HG02798 (cell line): ENCODE results near the gene CIAO2A.
"Not testable (repeated sequence)": the region's sequence is repeated elsewhere in the genome, so short reads cannot be mapped to it uniquely, and the experiment has no call there.

Source experiments
- ATAC-seq: cut with Tn5 transposase; IDR thresholded peaks from one replicate; pipeline ENCODE4 v1.9.1; 2021; ENCODE audit warnings: mild to moderate bottlenecking; ENCODE audit not compliant: unreplicated experiment, poor library complexity

The CIAO2A gene

DNA sequence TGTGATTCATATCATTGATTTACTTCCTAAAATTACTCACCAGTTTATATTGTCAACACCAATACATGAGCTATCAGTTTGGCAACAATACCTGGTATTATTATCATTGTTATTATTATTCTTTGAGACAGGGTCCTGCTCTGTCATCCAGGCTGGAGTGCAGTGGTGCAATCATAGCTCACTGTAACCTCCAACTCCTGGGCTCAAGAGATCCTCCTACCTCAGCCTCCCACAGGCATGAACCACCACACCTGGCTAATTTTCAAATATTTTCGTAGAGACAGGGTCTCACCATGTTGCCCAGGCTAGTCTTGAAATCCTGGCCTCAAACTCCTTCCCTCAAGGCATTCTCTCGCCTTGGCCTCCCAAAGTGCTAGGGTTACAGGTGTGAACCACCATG is 20.1 kb downstream of the CIAO2A start:
- not testable (repeated sequence) for ATAC-seq

- ATAC-seq = no peak
Observed at GRCh38 chr15:64072812-64073211, 20.8 kb downstream of the CIAO2A start.

GRCh38 chr15:64071931-64072765 is 21.5 kb downstream of the CIAO2A start:
- ATAC-seq = no peak

GRCh38 chr15:64070965-64071851 is 22.4 kb downstream of the CIAO2A start:
- no peak for ATAC-seq

DNA sequence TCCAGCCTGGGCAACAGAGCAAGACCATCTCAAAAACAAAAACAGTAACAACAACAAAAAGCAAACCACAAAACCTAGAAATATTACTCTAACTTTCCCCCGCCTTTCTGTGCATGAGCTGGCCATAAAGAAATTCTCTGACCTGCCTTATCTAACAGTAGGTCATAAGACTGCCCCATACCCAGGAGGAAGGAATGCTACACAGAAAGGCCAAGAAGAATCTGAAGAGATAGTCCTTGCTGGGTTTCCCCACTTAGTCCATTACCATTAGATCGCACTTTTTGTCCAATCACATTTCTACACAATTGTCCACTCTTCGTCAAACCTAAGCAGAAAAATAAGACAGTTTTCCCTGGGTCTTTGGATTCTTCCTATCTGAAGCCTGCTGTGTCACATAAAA is 23.5 kb downstream of the CIAO2A start:
- ATAC-seq = no peak

DNA sequence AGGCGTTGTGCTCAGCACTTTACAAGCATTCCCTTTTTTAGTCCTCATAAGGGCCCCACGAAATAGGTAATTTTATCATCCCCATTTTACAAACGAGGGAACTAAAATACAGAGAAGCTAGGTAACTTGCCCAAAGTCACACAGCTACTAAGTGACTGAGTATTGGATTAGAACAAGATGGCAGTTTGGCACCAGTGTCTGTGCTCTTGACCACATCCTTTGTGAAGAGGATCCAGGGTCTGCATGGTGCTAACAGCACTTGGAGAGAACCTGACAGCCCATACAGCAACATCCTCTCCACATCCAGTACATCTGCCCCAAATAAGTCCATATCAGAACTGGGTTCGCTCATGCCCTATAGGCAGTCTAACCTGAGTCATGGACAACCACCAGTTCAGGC is 25.5 kb downstream of the CIAO2A start:
- no peak for ATAC-seq

GRCh38 chr15:64067564-64068030 is 26.0 kb downstream of the CIAO2A start:
- ATAC-seq = no peak

- no peak for ATAC-seq
Observed at GRCh38 chr15:64066451-64066850, 27.2 kb downstream of the CIAO2A start.

DNA sequence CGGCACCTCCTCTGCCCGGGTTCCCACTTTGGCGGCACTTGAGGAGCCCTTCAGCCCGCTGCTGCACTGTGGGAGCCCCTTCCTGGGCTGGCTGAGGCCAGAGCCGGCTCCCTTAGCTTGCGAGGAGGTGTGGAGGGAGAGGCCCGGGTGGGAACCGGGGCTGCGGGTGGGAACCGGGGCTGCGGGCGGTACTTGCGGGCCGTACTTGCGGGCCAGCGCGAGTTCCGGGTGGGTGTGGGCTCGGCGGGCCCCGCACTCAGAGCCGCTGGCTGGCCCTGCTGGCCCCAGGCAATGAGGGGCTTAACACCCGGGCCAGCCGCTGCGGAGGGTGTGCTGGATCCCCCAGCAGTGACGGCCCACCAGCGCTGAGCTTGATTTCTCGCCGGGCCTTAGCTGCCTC is 32.9 kb downstream of the CIAO2A start:
- no peak for ATAC-seq

GRCh38 chr15:64059104-64059503 is 34.5 kb downstream of the CIAO2A start:
- ATAC-seq = not testable (repeated sequence)

DNA sequence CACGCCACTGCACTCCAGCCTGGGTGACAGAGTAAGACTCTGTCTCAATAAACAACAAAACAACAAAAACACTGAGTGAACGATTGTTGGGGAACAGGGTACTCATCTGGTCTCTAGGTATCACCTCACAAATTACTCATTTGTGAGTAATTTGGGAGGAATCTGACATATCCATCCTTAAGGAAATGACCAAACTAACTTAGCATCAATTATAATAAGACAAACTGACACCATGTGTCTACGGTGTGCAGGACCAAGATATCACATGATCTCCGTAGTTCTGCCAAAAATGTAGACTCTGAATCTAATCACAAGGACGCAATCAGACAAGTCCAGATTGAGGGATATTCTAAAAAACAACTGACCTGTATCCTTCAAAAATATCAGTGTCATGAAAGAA is 35.4 kb downstream of the CIAO2A start:
- ATAC-seq = no peak

DNA sequence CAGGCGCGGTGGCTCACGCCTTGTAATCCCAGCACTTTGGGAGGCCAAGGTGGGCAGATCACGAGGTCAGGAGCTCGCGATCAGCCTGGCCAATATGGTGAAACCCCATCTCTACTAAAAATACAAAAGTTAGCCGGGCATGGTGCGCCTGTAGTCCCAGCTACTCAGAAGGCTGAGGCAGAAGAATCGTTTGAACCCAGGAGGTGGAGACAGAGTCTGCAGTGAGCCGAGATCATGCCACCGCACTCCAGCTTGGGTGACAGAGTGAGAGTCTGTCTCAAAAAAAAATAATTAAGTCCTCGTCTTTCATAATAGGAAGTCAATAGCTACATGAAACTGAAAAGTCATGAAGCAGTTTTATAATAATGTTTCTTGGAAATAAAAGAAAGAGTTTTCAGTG is 40.0 kb downstream of the CIAO2A start:
- ATAC-seq = not testable (repeated sequence)

GRCh38 chr15:64052925-64053491 is 40.6 kb downstream of the CIAO2A start:
- ATAC-seq = no peak

DNA sequence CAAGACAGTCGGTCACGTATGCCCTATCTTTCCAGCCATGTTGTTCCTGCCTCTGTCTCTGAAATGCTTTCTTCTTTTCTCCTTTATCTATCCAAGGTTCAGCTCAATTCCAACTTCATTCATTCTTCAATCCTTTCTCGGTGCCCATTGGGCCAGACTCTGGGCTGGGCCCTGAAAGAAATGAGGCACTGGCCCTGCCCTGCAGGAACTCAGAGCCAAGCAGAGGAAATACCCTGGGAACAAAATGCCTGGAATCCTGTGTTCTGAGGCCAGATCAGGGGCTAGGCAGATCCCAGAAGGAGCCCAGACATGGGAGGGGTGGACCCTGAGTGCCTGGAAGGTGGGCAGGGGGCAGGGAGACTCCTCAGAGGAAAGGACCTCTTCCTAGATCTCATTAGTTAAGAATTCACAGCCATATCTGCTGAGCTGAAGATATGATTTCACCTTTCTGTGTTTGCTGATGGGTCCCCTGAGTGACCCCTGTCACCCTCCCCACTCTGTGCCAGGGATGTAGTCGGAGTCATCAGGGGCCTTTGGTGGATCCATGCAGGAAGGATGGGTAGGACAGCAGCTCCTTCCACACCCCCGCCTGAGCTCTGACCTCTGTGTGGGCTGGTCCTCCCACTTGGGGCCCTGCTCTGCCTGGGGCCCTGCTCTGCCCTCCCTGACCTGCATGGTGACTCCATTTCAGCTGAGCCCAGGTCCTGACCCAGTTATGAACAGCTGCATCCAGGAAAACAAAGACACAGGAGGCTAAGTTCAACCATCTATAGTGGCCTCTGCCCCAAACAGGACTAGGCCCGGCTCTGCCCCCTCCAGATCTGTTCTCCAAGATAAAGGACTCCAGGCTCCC is 42.0 kb downstream of the CIAO2A start:
- no peak for ATAC-seq

DNA sequence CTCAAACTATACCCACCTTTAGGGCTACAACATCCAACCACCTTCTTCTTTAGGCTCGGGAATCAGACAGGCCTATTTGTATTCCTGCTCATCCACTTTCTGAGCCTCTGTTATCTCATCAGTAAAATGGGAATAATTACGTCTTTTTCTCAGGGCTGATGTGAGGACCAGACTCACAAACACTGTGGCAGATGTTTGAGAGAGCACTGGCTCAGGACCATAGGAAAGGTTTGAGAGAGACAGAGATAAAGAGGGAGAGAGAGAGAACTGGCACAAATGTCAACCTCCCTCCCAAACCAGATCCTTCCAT is 42.6 kb downstream of the CIAO2A start:
- no peak for ATAC-seq

GRCh38 chr15:64050281-64051092 is 43.2 kb downstream of the CIAO2A start:
- no peak for ATAC-seq

DNA sequence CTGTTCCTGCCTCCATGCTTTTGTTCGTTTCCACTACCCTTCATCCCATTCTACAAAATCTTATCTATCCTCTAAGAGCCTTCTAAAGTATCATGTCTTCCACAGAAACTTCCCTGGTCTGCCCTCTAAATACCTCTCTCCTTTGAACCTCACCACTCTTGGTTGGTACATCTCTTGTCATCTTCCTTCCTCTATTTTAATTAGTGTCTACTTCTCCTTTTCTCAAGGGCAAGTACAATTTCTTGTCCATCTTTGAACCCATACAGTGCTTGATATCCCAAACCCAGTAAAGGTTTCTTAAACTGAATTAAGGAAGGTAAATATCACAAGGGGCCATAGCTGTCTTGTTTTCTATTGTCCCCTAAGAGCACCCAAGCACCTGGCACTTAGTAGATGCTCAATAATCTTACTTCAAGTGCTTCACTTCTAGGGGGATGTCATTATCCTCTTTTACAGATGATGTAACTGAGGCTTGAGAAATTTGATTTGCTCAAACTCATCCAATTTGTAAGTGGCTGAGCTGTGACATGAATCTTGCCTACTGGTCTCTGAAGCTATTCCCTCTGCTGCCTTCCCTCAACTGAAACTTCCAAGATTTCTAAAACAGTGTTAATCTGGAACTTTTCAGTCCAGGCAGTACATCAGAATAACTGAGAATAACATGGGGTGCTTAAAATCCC is 44.7 kb downstream of the CIAO2A start:
- no peak for ATAC-seq

- ATAC-seq = peak; percentile 70
Observed at GRCh38 chr15:64046421-64047153, 47.1 kb downstream of the CIAO2A start, which contains the start of gene DAPK2. DAPK2 (minus strand) TSS chr15:64046485; CDS start chr15:64040261, 6,224 bp downstream.
